DND-41 (cell line): ENCODE measurements around the gene ESR1.
"Not testable (repeated sequence)": the region's sequence is repeated elsewhere in the genome, so short reads cannot be mapped to it uniquely, and the experiment has no call there.

Experiments
- ATAC-seq: fragments of 200-7000 bp; cut with Tn5 transposase; 3 replicates; pipeline ENCODE4 v1.9.1; 2021; ENCODE audit warnings: low read depth; ENCODE audit not compliant: insufficient read depth
- DNase-seq: peaks from one replicate; pipeline ENCODE4 v3.0.0-alpha.2; 2020
- H2AFZ ChIP-seq: 2 replicates; pipeline ENCODE4 v1.6.0; 2012; ENCODE audit warnings: low read depth, low read length
- H3K27ac ChIP-seq: 2 replicates; pipeline ENCODE4 v1.5.1; 2012; ENCODE audit warnings: low read length, inconsistent platforms
- H3K27me3 ChIP-seq: fragments of 200-600 bp; sonication (generic); 2 replicates; pipeline ENCODE4 v1.6.0; 2012; ENCODE audit warnings: low read length, mild to moderate bottlenecking, inconsistent platforms; ENCODE audit not compliant: insufficient read depth, poor library complexity
- H3K36me3 ChIP-seq: 2 replicates; pipeline ENCODE4 v1.5.1; 2012; ENCODE audit warnings: low read length, inconsistent platforms; ENCODE audit not compliant: insufficient read depth
- H3K4me1 ChIP-seq: 2 replicates; pipeline ENCODE4 v1.5.1; 2012; ENCODE audit warnings: mild to moderate bottlenecking, low read length; ENCODE audit not compliant: insufficient read depth
- H3K4me2 ChIP-seq: 2 replicates; pipeline ENCODE4 v1.6.0; 2012; ENCODE audit warnings: mild to moderate bottlenecking, moderate library complexity, low read length, inconsistent platforms; ENCODE audit not compliant: insufficient read depth
- H3K4me3 ChIP-seq, 2 experiments: fragments of 200-600 bp in 1 of 2; shearing (Covaris generic) in 1 of 2; 2 replicates each; pipeline ENCODE4 v1.5.1; 2012 to 2016; ENCODE audit warnings: inconsistent platforms in 2 of 2, low read length in 2 of 2, mild to moderate bottlenecking in 2 of 2, low read depth in 1 of 2, moderate library complexity in 1 of 2
- H3K79me2 ChIP-seq: 2 replicates; pipeline ENCODE4 v1.6.0; 2012; ENCODE audit warnings: low read length, inconsistent platforms; ENCODE audit not compliant: insufficient read depth
- H3K9ac ChIP-seq: 2 replicates; pipeline ENCODE4 v1.6.0; 2012; ENCODE audit warnings: low read depth, mild to moderate bottlenecking, inconsistent platforms, low read length, moderate library complexity
- H3K9me3 ChIP-seq: 2 replicates; pipeline ENCODE4 v1.5.1; 2012; ENCODE audit warnings: low read length, moderate library complexity, mild to moderate bottlenecking, inconsistent platforms; ENCODE audit not compliant: insufficient read depth, severe bottlenecking
- H4K20me1 ChIP-seq: 2 replicates; pipeline ENCODE4 v1.6.0; 2012; ENCODE audit warnings: low read length; ENCODE audit not compliant: insufficient read depth
- EZH2 ChIP-seq: IDR thresholded peaks from 3 replicates; pipeline ENCODE4 v1.6.1; 2012; ENCODE audit warnings: borderline replicate concordance, low read depth, mild to moderate bottlenecking, moderate library complexity, low read length, inconsistent platforms; ENCODE audit not compliant: severe bottlenecking
- TF ChIP-seq, protein P1 (sequence below): IDR thresholded peaks from 2 replicates; pipeline ENCODE4 v1.5.1; 2012; ENCODE audit warnings: borderline replicate concordance, low read length, moderate library complexity, mild to moderate bottlenecking; ENCODE audit not compliant: poor library complexity, severe bottlenecking; ENCODE audit errors: extremely low read depth

The ESR1 gene

DNA sequence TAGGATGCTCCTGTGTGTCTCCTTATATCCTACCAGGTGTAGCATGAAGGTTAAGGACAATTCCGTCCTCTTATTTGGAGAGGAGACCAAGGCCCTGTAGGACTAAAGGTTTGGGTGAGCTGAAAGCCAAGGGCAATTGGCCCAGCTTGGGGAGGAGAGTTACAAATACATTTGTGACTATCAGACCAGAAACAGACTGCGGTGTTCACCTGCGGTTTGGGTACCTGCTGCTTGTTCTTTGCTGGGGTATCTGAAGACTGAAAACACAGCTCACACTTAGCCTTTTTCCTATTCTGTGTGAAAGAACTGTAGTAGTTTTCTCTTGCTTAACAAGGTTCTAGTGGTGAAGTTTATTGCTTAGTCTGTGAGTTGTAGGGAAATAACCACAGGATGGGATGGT is 55.0 kb downstream of the ESR1 start:
- Histone ChIP-seq H3K27ac (no peak overlapping the region), H3K79me2 (no peaks in the 10 kb centered on the region), H4K20me1 (no peaks in the 10 kb centered on the region), H3K4me3 (no peak overlapping the region), H3K9ac (no peak overlapping the region), H3K9me3 (no peaks in the 10 kb centered on the region), H3K4me2 (no peak overlapping the region), H2AFZ (no peak overlapping the region), H3K27me3 (no peaks in the 10 kb centered on the region), H3K36me3 (no peaks in the 10 kb centered on the region), H3K4me1 (no peaks in the 10 kb centered on the region)
- ATAC-seq (no peak), DNase-seq (no peak)
- TF ChIP-seq EZH2 = no peak
- TF ChIP-seq, protein P1, sequence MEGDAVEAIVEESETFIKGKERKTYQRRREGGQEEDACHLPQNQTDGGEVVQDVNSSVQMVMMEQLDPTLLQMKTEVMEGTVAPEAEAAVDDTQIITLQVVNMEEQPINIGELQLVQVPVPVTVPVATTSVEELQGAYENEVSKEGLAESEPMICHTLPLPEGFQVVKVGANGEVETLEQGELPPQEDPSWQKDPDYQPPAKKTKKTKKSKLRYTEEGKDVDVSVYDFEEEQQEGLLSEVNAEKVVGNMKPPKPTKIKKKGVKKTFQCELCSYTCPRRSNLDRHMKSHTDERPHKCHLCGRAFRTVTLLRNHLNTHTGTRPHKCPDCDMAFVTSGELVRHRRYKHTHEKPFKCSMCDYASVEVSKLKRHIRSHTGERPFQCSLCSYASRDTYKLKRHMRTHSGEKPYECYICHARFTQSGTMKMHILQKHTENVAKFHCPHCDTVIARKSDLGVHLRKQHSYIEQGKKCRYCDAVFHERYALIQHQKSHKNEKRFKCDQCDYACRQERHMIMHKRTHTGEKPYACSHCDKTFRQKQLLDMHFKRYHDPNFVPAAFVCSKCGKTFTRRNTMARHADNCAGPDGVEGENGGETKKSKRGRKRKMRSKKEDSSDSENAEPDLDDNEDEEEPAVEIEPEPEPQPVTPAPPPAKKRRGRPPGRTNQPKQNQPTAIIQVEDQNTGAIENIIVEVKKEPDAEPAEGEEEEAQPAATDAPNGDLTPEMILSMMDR = no peak

DNA sequence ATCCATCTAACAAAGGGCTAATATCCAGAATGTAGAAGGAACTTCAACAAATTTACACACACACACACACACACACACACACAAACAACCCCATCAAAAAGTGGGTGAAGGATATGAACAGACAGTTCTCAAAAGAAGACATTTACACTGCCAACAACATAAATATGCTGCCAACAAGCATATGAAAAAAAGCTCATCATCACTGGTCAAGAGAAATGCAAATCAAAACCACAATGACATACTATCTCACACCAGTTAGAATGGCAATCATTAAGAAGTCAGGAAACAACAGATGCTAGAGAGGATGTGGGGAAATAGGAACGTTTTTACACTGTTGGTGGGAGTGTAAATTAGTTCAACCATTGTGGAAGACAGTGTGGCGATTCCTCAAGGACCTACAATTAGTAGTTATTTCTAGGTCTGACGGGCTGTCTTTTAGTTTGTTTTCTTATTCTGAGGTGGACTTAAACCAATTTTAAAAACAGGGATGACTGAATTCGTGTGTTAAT is 59.9 kb downstream of the ESR1 start:
- not testable (repeated sequence) for H2AFZ ChIP-seq

DNA sequence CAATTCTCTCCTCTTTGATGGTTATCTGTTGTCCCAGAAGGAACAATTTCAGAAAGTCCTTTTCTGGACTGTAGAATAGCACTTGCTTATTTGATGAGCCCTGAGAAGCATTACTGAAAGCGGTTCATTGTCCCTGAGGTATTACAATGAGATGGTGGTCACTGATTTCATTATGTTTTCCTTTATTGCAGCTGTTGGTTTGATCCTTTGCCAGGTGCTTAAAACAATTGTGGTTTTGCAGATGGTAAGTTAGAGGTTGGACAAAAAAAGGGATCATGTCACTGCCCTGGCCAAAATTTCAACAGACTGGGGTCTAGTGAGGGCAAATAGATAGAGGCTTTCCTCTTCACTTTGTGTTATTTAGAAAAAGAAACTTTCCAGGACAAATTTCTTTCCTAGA is 61.9 kb downstream of the ESR1 start:
- TF ChIP-seq EZH2 = no peak
- TF ChIP-seq, protein P1 = no peak
- no peaks in the 10 kb centered on the region for H3K36me3 ChIP-seq

More for the DNA sequence above, 59.9 kb downstream of the ESR1 start:
- ATAC-seq, H3K9ac ChIP-seq, DNase-seq, H3K4me1 ChIP-seq, H3K4me3 ChIP-seq, H3K36me3 ChIP-seq, H3K4me2 ChIP-seq, H4K20me1 ChIP-seq, H3K9me3 ChIP-seq, H3K27ac ChIP-seq, H3K27me3 ChIP-seq, H3K79me2 ChIP-seq: not testable (repeated sequence)

DNA sequence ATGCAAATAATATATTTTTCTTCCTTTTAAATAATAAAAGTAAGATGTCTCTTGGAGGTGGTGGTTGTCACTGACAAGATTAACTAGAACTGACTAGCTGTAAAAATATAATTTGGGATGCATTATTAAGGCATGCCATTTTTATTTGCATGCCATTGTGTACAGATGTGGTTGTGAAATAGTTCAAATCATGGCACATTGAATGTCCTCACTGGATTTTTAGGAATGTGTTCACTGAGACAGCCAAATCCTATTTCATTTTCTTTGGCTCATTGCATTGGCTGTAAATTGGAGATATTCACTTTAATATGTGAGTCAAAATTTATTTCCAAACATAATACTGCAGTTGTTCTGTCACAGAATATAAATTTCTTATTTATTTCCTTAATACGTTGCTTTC is 62.3 kb downstream of the ESR1 start:
- no peaks in the 10 kb centered on the region for H3K36me3 ChIP-seq
- no peaks in the 10 kb centered on the region for H3K9me3 ChIP-seq
- no peak overlapping the region for H3K9ac ChIP-seq
- no peak for TF ChIP-seq EZH2
- TF ChIP-seq, protein P1 = no peak
- H3K4me2 ChIP-seq = no peak overlapping the region
- H3K27ac ChIP-seq = no peak overlapping the region
- no peaks in the 10 kb centered on the region for H4K20me1 ChIP-seq
- no peak overlapping the region for H2AFZ ChIP-seq
- H3K4me3 ChIP-seq = no peak overlapping the region
- no peaks in the 10 kb centered on the region for H3K79me2 ChIP-seq
- no peak for DNase-seq
- no peaks in the 10 kb centered on the region for H3K27me3 ChIP-seq
- ATAC-seq = no peak
- H3K4me1 ChIP-seq = no peaks in the 10 kb centered on the region

More for the DNA sequence above, 61.9 kb downstream of the ESR1 start:
- H3K79me2 ChIP-seq = no peaks in the 10 kb centered on the region
- H3K4me2 ChIP-seq = no peak overlapping the region
- no peak for ATAC-seq
- H3K27ac ChIP-seq = no peak overlapping the region
- no peaks in the 10 kb centered on the region for H4K20me1 ChIP-seq
- DNase-seq = no peak
- H2AFZ ChIP-seq = no peak overlapping the region
- no peaks in the 10 kb centered on the region for H3K27me3 ChIP-seq
- no peak overlapping the region for H3K9ac ChIP-seq
- no peaks in the 10 kb centered on the region for H3K9me3 ChIP-seq
- no peaks in the 10 kb centered on the region for H3K4me1 ChIP-seq
- no peak overlapping the region for H3K4me3 ChIP-seq
